ENCODE data around the gene MVP. TPM values are rescaled to one million over a fixed set of nuclear protein-coding genes. Genes with fewer than 3 reads are reported as not detected.

MVP gene
- total RNA-seq, 1 donor from 2014 or later: 13.1 TPM

- Mint-ChIP-seq H3K4me3 (peak overlapping the region; percentile 79), H3K36me3 (peaks cover 1% of the 10 kb centered on the region), H3K27me3 (ENCODE audit: low read depth) (no peaks in the 10 kb centered on the region), H3K4me1 (peaks cover 65% of the 10 kb centered on the region), H3K9me3 (no peaks in the 10 kb centered on the region), H3K27ac (peak overlapping the region; percentile 94)
- DNase-seq (ENCODE audit: low spot score in 2 of 2, unreplicated experiment in 2 of 2): peak; percentile 67 to 81
- TF ChIP-seq CTCF (IDR thresholded peaks at IDR 0.05; ENCODE audit: unreplicated experiment): peak; percentile 36
Observed at GRCh38 chr16:29807426-29808218, 12.6 kb upstream of the MVP start.

- Mint-ChIP-seq H3K4me3 (peak overlapping the region; percentile 79), H3K9me3 (no peaks in the 10 kb centered on the region), H3K27ac (peak overlapping the region; percentile 94), H3K36me3 (peaks cover 1% of the 10 kb centered on the region), H3K27me3 (ENCODE audit: low read depth) (no peaks in the 10 kb centered on the region), H3K4me1 (peaks cover 68% of the 10 kb centered on the region)
- no peak for DNase-seq (ENCODE audit: low spot score in 2 of 2, unreplicated experiment in 2 of 2)
- no peak for TF ChIP-seq CTCF (IDR thresholded peaks at IDR 0.05; ENCODE audit: unreplicated experiment)
Observed at GRCh38 chr16:29808219-29808900, 11.9 kb upstream of the MVP start.

- Mint-ChIP-seq H3K27ac (peak overlapping the region; percentile 94), H3K36me3 (peaks cover 1% of the 10 kb centered on the region), H3K4me3 (peak overlapping the region; percentile 79), H3K27me3 (ENCODE audit: low read depth) (no peaks in the 10 kb centered on the region), H3K4me1 (peaks cover 64% of the 10 kb centered on the region), H3K9me3 (no peaks in the 10 kb centered on the region)
- TF ChIP-seq CTCF (IDR thresholded peaks at IDR 0.05; ENCODE audit: unreplicated experiment): no peak
- DNase-seq (ENCODE audit: low spot score in 2 of 2, unreplicated experiment in 2 of 2): no peak
Observed at GRCh38 chr16:29809031-29809747, 11.1 kb upstream of the MVP start.

GRCh38 chr16:29809850-29810698, 10.2 kb upstream of the MVP start:
- H3K9me3 Mint-ChIP-seq: no peaks in the 10 kb centered on the region
- H3K36me3 Mint-ChIP-seq: peaks cover 1% of the 10 kb centered on the region
- no peaks in the 10 kb centered on the region for H3K27me3 Mint-ChIP-seq (ENCODE audit: low read depth)

More at GRCh38 chr16:29809850-29810698, 10.2 kb upstream of the MVP start:
- TF ChIP-seq CTCF (IDR thresholded peaks at IDR 0.05; ENCODE audit: unreplicated experiment): no peak
- H3K4me3 Mint-ChIP-seq: peak overlapping the region; percentile 80
- H3K27ac Mint-ChIP-seq: peak overlapping the region; percentile 99
- peaks cover 64% of the 10 kb centered on the region for H3K4me1 Mint-ChIP-seq
- no peak for DNase-seq (ENCODE audit: low spot score in 2 of 2, unreplicated experiment in 2 of 2)

All from mesothelial cell of epicardium (in vitro differentiated cells).